ENCODE data around the gene LGALS7. TPM values are rescaled to one million over a fixed set of nuclear protein-coding genes. Genes with fewer than 3 reads are reported as not detected.

The LGALS7 gene
- total RNA-seq, 2 donors from 2014 or later: not detected

DNA sequence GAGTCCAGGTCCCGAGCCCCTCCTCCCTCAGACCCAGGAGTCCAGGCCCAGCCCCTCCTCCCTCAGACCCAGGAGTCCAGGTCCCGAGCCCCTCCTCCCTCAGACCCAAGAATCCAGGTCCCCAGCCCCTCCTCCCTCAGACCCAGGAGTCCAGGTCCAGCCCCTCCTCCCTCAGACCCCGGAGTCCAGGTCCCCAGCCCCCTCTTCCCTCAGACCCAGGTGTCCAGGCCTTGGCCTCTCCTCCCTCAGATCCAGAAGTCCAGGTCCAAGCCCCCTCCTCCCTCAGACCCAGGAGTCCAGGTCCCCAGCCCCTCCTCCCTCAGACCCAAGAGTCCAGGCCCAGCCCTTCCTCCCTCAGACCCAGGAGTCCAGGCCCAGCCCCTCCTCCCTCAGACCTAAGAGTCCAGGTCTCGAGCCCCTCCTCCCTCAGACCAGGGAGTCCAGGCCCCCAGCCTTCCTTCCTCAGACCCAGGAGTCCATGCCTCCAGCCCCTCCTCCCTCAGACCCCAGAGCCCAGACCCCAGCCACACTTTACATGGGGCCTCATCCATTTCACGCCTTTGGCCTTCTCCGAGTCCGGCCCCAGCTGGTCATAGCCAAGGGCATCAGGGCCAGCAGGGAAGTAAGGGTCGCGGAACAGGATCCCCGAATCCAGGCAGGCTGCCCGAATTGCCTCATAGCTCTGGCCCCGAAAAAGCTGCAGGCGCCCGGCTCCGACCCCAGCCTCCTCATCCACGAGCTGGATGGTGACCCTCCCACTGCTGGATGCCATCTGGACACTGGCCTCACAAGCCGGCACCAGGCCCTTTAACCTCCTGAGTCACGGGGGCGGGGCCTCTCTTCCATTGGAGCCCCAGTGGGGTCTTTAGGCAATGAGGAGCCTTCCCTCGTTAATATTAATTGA, 29.7 kb downstream of the LGALS7 start:
- H3K9me3 ChIP-seq: no peaks in the 10 kb centered on the region
- no peak for ATAC-seq
- DNase-seq: no peak
- H3K4me3 ChIP-seq: no peak overlapping the region
- no peak for TF ChIP-seq POLR2A (IDR thresholded peaks at IDR 0.05)
- TF ChIP-seq, protein P1, sequence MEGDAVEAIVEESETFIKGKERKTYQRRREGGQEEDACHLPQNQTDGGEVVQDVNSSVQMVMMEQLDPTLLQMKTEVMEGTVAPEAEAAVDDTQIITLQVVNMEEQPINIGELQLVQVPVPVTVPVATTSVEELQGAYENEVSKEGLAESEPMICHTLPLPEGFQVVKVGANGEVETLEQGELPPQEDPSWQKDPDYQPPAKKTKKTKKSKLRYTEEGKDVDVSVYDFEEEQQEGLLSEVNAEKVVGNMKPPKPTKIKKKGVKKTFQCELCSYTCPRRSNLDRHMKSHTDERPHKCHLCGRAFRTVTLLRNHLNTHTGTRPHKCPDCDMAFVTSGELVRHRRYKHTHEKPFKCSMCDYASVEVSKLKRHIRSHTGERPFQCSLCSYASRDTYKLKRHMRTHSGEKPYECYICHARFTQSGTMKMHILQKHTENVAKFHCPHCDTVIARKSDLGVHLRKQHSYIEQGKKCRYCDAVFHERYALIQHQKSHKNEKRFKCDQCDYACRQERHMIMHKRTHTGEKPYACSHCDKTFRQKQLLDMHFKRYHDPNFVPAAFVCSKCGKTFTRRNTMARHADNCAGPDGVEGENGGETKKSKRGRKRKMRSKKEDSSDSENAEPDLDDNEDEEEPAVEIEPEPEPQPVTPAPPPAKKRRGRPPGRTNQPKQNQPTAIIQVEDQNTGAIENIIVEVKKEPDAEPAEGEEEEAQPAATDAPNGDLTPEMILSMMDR (IDR thresholded peaks at IDR 0.05): no peak
- no peaks in the 10 kb centered on the region for H3K27me3 ChIP-seq
- 82 to 91% methylated on average over 10 to 18 of the region's 20 CpGs for WGBS, 2 donors
- intact Hi-C loops (cut with DNase I): no loop called here
- H3K27ac ChIP-seq: no peak overlapping the region
- H3K4me1 ChIP-seq: no peaks in the 10 kb centered on the region
- no peaks in the 10 kb centered on the region for H3K36me3 ChIP-seq (replicated peaks in 1 of 2; ENCODE audit: insufficient read depth in 1 of 2, low read depth in 2 of 2)

DNA sequence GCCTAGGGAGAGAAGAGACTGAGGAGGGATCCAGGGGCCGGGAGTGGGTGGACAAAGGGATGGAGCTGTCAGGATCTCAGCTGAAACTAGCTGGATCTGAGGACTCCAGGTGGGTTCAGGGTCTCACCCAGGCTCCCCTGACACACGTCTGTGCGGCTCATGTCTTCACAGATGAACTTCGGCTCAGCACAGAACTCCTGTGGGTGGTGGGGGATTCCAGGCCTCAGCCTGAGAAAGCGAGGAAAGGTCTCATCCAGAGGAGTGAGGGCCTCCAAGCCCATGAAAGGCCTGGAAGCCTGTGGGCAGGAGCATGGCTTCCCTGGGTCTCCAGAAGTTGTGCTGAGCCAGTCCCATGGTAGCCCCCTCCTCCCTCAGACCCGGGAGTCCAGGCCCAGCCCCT, 30.4 kb downstream of the LGALS7 start:
- TF ChIP-seq POLR2A (IDR thresholded peaks at IDR 0.05): no peak
- TF ChIP-seq, protein P1 (IDR thresholded peaks at IDR 0.05): no peak
- Histone ChIP-seq H3K36me3 (replicated peaks in 1 of 2; ENCODE audit: insufficient read depth in 1 of 2, low read depth in 2 of 2) (no peaks in the 10 kb centered on the region), H3K4me3 (no peak overlapping the region), H3K27me3 (no peaks in the 10 kb centered on the region), H3K9me3 (no peaks in the 10 kb centered on the region), H3K4me1 (no peaks in the 10 kb centered on the region), H3K27ac (no peak overlapping the region)
- intact Hi-C loops (cut with DNase I): no loop called here
- ATAC-seq: no peak
- no peak for DNase-seq
- 77 to 91% methylated on average over 5 to 6 of the region's 6 CpGs for WGBS, 2 donors

DNA sequence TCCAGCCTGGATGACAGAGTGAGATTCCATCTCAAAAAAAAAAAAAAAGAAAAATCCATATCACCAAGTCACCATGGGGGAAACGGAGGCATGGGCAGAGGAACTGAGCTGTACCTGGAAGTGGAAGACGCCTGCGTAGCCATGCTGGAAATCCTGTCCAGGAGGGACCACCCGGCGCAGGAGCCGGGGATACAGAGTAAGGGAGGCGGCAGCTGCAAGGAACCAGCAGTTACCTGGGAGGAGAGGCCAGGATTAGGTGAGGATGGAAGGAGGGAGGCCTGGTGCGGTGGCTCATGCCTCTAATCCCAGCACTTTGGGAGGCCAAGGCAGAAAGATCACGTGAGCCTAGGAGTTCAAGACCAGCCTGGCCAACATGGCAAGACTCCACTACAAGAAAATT, 31.0 kb downstream of the LGALS7 start:
- TF ChIP-seq, protein P1 (IDR thresholded peaks at IDR 0.05): no peak
- TF ChIP-seq POLR2A (IDR thresholded peaks at IDR 0.05): no peak
- no peak for ATAC-seq
- WGBS, 2 donors: 92 to 94% methylated on average over 9 of the region's 9 CpGs
- Histone ChIP-seq H3K9me3 (no peaks in the 10 kb centered on the region), H3K4me1 (peaks cover 2% of the 10 kb centered on the region), H3K4me3 (no peak overlapping the region), H3K36me3 (replicated peaks in 1 of 2; ENCODE audit: insufficient read depth in 1 of 2, low read depth in 2 of 2) (no peaks in the 10 kb centered on the region), H3K27me3 (no peaks in the 10 kb centered on the region), H3K27ac (no peak overlapping the region)
- intact Hi-C loops (cut with DNase I): no loop called here
- DNase-seq: no peak

DNA sequence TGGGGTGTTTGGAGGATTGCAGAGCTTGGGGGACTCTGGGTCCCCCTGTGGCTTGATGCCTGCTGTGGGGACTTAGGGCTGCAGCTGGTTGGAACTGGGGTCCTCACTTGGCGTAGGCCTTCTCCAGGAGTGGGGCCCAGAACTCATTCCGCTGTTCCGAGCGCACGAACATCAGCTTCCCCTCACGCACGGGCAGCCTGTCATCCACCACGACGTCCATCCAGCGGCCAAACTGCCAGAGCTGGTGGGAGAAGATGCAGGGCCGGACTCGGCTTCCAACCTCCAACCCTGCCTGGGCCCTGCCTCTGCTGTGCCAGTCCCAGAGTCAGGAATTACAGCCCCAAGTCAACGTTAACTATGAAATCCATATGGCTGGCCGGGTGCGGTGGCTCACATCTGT, 31.6 kb downstream of the LGALS7 start:
- Histone ChIP-seq H3K27me3 (no peaks in the 10 kb centered on the region), H3K36me3 (replicated peaks in 1 of 2; ENCODE audit: insufficient read depth in 1 of 2, low read depth in 2 of 2) (no peaks in the 10 kb centered on the region), H3K9me3 (no peaks in the 10 kb centered on the region), H3K27ac (no peak overlapping the region), H3K4me3 (no peak overlapping the region), H3K4me1 (peaks cover 5% of the 10 kb centered on the region)
- ATAC-seq (no peak), DNase-seq (no peak)
- TF ChIP-seq, protein P1 (IDR thresholded peaks at IDR 0.05): no peak
- no peak for TF ChIP-seq POLR2A (IDR thresholded peaks at IDR 0.05)
- intact Hi-C loops (cut with DNase I): no loop called here
- WGBS, 2 donors: 93 to 95% methylated on average over 10 to 15 of the region's 15 CpGs

DNA sequence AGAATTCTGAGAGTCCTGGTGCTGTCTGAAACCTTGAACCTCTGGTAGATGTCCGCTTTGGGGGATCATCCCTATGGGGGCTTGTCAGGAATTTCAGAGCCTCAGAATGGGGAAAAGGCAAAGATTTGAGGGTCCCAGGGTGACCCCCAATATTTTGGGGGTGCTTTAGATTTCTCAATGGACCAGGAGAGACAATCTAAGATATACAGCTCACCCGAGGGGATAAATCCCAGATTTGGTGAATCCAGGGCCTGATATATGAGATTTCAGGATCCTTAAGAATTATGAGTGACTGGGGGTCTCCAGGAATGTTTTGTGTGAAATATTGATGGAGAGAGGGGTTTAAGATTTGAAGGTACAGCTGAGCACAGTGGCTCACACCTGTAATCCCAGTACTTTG, 32.4 kb downstream of the LGALS7 start:
- ATAC-seq (no peak), DNase-seq (no peak)
- no peak overlapping the region for H3K27ac ChIP-seq
- no peaks in the 10 kb centered on the region for H3K27me3 ChIP-seq
- WGBS, 2 donors: 75 to 82% methylated on average over 2 of the region's 2 CpGs
- H3K36me3 ChIP-seq (replicated peaks in 1 of 2; ENCODE audit: insufficient read depth in 1 of 2, low read depth in 2 of 2): no peaks in the 10 kb centered on the region
- H3K4me1 ChIP-seq: peaks cover 13% of the 10 kb centered on the region
- intact Hi-C loops (cut with DNase I): no loop called here
- no peaks in the 10 kb centered on the region for H3K9me3 ChIP-seq
- TF ChIP-seq POLR2A (IDR thresholded peaks at IDR 0.05): no peak
- TF ChIP-seq, protein P1 (IDR thresholded peaks at IDR 0.05): no peak
- no peak overlapping the region for H3K4me3 ChIP-seq
